ENCODE data around the gene FOXP4.

Gene FOXP4

DNA sequence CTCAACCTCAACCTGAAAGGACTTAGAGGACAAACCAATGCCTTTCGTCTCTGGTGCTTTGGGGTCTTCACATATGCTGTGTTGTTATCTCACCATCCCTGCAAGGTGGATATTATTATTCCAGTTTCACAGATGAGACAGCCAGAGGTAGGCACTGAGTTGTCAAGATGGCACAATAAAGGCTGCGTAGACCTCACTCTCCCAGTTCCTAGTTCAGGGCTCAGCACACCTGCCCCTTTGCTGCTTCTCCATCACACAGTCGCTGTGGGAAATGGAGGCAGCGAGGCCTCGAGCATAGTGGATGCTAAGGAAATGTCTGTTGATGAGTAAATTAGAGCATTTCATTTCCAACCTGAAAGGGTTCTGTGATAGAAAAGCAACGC, 22.0 kb downstream of the FOXP4 start:
- no peak for DNase-seq

DNA sequence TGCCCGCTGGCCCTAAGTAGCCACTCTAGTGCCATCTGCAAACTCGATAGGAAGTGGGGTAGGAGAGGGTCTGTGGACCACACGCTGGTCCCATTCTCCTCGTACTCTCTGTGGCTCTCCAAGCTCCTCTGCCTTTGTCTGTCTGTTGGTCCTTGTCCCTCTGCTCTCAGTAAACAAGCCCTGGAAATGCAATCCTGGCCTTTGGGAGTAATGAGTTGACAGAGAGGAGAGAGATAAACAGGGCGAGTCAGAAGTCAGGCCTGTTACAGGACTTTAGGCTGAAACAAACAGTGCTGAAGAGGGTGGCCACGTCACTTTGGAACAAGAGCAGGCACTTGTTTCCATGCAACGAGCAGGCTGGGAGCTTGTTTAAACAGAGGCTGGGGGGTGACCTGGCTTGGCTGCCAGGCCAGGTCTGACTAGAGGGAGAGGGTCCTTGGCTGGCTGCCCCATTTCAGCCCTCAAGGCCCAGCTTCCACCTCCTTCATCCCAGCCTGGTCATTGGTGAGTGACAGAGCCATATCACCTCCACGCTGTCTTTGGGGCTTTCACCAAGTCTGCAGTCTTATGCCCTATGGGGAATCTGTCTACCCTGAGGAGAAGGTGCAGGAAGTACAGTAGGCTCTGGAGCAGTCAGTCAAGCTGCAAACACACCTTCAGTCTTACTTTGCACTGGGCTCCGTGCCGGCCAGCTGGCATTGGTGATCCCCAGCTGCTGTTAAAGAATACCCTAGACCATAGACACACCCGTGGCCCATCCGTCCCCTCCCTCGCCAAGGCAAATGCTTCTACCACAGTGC, 22.6 kb downstream of the FOXP4 start:
- no peak for DNase-seq

DNA sequence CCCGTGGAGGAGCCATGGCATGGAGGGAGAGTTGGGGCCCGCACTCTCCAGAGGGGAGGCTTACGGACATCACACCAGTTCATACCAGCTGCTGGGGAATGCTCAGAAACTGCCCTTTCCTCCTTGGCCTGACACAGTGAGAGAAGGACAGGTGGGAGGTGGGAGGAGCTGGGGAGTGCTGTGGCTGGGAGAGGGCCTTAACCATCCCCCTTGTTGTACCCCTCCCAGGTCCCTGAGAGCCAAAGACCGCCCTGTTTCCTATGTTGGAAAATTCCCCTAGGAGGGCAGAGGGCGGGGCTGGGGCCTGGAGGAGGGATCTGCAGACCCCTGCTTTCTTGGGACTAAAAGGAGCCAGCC, 24.1 kb downstream of the FOXP4 start:
- DNase-seq = no peak

DNA sequence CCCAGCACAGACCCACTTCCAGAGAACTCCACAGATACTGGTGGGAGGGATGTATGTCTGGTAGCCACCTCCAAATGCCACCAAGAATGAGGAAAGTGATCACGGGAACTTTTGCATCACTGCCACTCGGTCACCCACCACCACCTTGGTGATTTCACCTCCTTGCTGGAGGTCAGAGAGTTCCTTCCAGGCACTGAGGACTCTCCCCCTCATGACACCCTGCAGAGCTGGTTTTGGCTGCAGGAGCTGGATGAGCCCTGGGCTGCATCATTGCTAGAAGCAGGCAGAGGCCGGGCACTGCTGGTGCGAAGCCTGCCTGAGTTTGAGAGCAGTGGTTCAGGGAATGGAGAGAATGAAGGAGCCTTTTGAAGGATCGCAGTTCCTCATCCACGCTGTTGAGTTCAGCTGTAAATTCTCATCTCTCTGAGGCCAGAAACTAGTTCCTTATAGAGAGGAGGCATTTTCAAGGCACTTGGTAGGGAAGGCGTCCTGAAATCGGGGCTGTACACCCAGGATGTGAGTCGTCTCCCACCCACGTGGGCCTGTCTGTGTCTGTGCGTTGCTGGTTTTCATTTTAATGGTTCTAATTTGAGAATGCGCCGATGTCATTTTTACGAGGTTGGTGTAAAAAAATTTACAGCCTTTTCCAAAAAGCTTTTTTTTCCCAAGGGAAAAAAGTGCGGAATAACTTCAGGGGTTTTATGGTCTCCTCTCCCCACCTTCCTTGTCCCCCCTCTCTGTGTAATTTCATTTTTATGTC, 25.0 kb downstream of the FOXP4 start:
- DNase-seq = no peak

DNA sequence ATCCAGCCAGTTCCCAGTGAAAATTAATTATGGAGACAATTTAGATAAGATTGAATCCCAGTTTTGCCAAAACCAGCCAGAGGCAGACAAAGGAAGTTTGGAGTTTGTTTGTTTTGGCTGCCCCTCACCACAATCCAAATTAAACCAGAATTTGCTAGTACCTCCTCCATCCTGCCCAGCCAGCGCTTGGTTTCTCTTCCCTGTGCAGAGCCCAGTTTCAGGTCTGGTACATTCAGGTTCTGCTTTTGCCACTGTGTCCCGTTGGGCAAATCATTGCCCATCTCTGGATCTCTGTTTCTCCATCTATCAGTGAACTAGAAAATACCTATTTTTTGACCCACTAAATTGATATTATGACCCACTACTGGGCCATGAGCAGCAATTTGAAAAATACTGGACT, 26.4 kb downstream of the FOXP4 start:
- no peak for DNase-seq

DNA sequence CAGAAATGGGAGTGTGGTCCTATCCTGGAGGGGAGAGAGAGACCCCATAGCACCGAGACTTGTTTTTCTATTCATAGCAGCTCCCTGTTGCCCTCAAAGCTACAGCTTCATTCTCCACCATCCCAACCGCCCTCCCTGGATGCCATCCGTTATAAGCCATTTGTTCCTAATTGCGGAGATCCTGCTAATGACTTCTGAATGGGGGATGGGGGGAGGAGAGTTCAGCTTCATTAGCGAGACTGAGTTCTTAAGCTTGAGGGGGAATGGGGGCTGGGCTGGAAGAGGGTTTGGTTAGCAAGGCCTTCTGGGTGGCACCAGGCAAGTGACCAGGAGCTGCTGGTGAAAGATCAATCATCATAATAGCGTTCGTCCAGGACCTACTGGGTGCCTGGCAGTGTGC, 27.1 kb downstream of the FOXP4 start:
- DNase-seq = no peak

DNA sequence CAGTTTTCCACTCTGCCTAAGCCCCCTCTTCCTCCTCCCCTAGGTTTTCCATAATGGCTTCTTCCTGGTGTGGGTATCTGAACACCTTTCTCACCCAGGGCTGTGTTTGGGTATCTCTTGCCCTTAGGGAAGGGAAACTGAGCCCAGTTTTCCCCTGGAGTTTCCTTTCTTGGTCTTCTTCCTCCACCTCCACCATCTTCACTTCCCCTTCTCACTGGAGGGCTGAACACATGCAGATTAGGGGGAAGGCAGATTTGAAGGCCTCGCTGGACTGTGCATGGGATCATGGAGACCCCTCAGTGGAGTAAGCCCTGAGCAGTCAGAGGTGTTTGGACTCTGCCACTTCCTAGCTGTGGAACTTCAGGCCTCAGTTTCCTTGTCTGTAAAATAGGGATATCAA, 27.8 kb downstream of the FOXP4 start:
- no peak for DNase-seq

DNA sequence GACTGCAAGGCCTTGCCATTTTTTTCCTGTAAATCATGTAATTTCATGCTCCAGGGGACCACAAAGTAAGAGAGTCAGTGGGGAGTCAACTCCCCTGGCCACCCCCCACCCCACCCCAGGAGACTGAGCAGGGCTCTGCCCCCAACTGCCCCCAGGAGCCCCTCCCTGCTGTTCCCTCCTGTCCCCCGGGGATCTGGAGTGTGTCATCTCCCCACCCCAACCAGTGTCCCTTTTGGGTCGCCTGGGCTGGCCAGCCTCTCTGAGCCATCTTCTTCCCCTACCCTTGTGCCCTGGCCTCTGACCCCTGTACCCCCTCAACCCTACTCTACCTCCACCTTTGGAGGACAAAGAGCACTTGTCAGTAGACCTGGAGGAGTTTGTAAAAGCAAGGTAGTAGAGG, 29.4 kb downstream of the FOXP4 start:
- no peak for DNase-seq

DNA sequence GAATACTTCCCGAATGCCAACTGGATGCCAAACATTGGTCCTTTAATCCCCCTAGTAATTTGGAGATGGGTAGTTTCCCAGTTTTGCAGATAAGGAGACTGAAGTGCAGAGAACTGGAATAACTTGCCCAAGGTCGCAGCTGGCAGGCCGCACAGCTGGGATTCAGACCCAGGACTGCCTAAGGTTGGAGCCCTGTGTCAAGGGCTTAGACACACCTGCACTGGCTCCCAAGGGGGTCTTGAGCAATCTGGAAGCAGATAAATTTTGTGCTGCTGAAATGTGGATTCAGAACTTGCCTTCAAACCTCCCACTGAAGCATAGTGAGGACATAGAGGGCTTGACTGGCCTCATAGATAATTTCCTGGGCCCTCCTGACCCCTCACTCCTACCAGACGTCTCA, 30.5 kb downstream of the FOXP4 start:
- DNase-seq = no peak

DNA sequence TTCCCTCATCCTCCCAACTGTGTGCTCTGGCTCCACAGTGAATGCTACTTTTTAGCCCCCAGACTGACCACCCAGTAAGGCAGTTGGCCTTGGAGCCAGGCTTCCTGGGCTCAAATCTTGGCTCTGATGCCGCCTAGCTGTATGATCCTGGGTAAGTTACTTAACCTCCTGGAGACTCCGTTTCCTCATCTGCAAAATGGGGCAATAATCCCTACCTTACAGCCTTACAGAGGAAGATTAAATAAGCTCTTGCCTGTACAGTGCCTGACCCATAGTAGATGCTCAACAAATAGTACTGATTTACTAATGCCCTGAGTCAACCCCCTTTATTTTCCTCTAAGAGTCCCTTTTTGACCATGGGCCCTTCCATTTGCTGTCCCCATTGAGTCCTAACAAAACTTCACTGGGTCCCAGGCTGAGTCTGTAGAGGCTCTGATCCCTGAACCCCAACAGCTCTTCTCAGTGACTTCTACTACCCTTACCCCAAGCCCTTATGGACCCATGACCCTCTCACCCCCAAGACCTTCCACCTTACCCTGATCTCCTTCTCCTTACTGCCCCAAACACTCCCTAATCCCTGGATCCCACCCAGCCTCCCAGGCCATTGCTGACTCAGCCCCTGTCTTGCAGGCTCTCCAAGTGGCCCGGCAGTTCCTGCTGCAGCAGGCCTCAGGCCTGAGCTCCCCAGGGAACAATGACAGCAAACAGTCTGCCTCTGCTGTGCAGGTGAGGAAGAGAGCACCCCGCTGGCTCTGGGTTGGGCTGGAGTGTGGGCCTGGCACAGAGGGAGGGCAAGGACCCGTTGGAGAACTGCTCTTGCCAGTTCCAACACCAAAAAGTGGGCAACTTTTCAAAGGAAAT, 31.4 kb downstream of the FOXP4 start:
- peak; percentile 48 for DNase-seq

DNA sequence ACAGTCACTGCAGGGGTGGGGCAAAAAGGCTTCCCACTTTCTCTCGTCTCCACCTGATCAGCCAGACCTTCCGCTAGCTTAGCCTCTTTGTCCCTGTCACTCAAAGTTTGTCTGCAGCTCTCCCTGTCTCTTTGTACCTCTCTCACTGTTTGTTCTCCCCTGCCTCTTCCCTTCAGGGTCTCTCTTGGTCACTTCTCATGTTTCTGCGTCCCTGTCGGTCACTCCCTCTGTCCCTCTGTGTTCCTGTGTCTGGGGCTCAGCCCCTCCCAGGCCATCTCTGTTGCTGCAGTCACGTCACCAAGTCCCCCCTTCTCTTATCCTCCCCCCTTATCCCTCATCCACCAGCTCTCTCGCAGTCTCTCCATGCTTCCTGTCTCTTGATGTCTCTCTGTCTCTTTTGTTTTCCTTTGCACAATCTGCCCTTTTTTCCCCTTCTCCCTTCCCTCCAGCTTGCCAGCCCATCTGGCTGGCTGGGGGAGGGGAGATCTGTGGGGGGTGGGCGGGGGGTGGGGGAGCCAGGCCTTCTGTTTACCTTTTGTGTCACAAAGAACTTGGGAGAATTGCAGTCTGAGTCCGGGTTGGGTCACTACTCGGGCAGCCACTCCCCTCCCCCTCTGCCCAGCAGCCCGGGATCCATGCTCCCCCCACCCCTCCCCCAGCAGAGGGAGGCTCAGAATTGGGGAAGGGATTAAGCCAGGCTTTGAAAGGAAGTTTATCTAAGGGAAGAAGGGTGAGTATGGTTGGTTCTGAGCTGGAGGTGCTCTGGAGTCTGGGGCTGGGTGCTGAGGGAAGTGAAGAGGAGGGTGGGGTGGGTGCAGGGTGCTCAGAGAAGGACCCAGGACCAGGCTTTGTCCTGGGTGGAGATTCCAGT, 32.3 kb downstream of the FOXP4 start:
- DNase-seq = no peak

DNA sequence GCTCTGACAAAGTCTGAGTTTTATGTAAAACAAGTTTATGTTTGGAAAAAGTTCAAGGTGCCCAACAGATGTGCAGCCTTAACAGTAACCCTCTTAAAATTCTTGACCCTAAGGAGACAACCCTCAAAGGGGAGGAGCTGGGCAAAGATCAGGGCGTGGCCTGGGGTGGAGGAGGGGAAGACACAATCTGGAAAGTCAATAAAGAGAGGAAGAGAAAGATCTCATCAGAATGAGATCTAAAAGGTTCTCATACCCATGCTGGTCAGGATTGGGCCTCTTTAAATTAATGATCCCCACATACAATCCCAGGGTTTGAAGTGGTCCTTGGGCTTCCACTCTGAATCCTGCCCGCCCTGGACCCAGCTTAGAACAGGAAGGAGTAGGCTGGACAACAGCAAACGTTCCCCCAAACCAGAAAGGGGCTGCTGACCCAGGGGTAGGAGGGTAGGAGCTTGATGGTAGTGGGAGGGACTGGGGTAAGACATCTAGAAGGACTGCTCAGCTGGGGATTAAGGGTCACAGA, 33.0 kb downstream of the FOXP4 start:
- peak; percentile 84 for DNase-seq

DNA sequence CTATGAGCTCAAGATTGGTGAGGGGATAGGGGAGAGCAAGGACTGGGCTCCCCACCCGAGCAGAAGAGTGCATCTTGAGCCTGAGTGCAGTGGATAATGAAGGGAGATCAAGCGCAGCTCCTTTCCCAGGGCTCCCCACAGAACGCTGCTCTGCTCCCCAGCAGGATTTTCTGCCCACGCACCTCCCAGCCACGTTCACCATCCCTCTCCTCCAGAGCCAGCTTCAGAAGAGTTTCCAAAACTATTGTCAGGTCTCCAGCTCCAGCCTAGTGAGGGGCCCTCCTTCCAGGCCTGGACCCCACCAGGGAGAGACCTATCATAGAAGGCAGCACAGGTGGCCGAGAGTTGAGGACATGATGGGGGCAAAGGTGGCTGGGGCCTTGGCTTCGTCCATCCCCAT, 34.5 kb downstream of the FOXP4 start:
- no peak for DNase-seq

DNA sequence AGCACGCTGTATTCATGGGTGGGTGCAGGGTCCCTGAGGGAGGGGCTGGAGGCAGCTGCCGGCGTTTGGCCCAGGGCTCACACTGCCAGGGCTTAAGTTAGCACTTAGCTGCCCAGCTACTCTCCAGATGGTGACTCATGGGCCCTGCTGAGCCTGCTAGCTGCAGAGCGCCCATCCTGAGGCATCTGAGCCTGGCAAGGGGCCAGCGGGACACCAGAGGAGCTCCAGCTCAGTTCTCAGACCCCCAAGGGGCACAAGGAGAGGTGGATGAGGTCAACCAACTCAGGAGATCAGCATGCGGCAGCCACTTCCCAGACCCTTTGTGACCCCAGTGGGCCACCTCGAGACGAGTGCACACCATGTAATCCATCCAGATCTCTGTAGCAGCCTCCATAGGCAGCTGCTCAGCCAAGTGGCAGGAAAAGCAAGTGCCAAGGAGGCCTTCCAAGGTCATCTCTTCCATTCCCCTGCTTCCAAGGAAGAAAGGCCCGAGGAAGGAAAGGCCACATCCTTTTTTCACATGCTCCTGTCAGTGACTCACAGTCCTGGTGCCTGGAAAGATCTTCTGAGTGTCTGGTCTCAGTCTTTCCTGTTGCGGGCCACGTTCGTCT, 35.3 kb downstream of the FOXP4 start:
- peak; percentile 81 for DNase-seq

DNA sequence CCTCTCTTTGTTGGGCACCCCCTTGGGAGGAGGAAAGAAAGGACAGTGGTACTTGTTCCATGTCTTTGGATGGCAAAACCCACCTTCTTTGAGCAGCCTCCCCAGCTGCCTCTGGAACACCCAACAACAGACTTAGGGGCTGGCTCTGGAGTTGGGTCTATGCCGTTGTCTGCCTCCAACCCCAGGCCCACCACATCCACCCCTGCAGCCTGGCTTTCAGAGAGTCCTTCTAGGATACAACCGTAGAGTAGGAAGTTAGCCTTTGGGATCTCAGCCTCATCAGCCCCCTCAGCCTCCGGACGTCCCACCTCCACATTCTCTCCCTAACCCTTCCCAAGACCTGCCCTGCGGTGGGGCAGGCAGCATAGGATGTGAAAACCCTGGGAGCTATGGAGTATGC, 36.4 kb downstream of the FOXP4 start:
- no peak for DNase-seq

DNA sequence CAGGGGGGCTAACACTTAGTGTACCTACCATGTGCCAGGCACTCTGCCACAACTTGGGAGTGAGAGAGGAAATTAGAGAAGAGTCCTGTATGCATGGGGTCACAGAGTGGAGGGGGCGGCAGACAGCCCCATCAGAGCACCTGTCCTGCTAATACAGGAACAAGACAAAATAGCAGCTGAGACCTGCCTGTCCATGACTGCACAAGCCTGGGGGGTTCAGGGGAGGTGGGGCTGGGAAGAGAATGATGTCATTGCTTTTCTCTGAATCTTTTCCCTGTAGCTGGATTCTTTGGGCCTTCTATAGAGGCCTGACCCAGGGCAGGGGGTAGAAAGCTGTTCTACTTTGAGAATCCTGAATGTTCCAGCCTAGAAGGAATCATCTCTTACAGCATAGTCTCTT, 37.4 kb downstream of the FOXP4 start:
- no peak for DNase-seq

DNA sequence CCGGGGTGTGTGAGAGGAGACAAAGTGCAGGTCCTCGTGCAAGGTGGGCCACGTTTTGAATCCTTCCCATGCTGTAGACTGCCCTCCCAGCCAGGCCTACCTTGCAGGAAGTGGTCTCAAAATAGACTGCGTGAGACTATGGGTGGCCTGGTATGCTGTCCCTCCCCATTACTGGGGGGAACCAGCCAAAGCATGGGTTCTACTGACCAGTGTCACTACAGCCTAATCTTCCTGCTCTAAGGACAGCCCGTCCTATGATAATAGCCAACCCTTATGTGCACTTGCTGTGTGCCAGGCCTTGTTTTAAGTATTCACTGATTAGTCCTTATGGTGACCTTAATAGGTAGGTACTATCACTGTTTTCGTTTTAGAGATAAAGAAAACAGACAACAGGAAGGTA, 38.0 kb downstream of the FOXP4 start:
- DNase-seq = no peak

DNA sequence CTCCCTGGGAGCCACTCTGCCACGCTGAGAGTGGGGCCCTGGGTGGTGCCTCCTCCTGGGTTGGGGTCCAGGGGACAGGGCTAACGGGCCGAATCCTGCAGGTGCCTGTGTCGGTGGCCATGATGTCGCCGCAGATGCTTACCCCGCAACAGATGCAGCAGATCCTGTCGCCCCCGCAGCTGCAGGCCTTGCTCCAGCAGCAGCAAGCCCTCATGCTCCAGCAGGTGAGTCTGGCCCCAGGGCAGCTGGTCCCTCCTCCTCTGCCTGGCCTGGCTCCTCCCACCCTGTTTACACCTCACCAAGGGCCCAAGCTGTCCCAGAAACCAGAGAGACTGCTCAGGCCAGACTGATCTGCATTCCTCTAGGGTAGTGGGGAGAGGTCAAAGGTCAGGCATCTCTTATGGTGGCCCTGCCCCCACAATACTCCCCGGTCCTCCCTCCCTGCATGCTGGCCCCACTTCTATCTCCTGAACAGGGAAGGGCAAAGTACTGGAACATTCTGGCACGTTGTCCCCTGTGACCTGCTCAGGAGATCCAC, 38.6 kb downstream of the FOXP4 start:
- DNase-seq = no peak

DNA sequence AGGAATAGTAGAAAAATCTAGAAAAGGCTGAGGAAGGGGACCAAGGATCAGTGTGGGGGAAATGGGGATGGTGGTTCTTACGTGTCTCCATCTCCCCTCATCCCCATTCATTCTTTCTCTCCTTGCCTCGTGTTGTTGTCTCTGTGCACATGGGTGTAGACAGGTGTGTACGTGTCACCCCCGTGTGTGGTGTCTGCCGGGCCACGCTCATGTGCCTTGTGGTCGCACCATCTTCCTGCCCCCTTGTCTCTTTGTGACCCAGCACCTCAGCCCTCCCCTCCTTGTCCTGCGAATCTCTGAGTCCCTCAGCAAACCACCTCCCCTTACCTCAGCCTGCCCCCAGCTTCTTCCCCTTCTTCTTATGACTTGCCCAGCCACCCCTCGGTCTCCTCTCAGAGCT, 39.4 kb downstream of the FOXP4 start:
- DNase-seq = no peak

DNA sequence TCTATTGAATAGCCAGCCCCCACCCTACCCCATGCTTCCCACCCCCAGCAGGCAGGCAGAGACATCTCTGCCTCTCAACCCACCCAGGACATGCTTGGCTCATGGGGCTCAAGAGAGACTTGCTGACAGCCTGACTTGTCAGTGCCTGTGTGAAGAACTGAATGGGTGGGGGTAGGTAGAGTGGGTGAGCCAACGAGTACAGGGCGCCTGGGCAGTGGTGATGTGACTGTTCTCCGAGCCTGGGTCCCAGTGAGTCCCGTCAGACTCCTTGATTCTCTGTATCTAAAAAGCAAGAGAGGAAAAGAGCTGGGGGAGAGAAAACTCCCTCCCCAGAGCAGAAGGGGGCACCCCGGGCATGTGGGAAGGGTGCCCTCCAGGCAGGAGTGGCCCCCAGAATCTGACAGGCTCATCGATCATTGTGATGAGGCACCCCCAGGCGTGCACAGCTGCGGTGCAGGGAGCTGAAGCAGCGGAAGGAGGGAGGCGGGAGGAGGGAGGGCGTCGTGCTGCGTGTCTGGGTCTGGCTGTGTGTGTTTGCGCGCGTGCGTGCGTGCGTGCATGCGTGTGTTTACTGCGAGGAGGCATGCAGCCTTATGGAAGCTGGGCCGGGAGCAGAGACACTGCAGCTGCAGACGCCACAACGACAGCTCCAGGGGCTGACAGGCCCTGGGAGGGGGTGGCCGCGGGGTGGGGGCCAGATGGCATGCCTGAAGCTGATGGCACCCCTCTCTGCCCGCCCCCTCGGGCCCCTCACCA, 40.2 kb downstream of the FOXP4 start:
- no peak for DNase-seq

Data from HCEC 1CT (cell line).